Thyroid gland (tissue), 4 donors: Measurements from ENCODE around the gene NSL1.

Experiments
- POLR2A ChIP-seq, 2 donors: fragments of 450-650 bp; IDR thresholded peaks; one replicate each; pipeline ENCODE4 v1.6.1; 2017; ENCODE audit warnings: antibody characterized with exemption in 2 of 2, mild to moderate bottlenecking in 2 of 2, moderate library complexity in 1 of 2
- TF ChIP-seq, protein P1 (sequence below), 6 experiments: fragments of 200-600 bp in 3 of 6; fragments of 450-650 bp in 3 of 6; sonication (generic) in 3 of 6; IDR thresholded peaks; one replicate each; pipeline ENCODE4 v1.5.1; 2016 to 2019; ENCODE audit warnings: antibody characterized with exemption in 6 of 6, mild to moderate bottlenecking in 2 of 6, inconsistent platforms in 1 of 6, moderate library complexity in 1 of 6

DNA sequence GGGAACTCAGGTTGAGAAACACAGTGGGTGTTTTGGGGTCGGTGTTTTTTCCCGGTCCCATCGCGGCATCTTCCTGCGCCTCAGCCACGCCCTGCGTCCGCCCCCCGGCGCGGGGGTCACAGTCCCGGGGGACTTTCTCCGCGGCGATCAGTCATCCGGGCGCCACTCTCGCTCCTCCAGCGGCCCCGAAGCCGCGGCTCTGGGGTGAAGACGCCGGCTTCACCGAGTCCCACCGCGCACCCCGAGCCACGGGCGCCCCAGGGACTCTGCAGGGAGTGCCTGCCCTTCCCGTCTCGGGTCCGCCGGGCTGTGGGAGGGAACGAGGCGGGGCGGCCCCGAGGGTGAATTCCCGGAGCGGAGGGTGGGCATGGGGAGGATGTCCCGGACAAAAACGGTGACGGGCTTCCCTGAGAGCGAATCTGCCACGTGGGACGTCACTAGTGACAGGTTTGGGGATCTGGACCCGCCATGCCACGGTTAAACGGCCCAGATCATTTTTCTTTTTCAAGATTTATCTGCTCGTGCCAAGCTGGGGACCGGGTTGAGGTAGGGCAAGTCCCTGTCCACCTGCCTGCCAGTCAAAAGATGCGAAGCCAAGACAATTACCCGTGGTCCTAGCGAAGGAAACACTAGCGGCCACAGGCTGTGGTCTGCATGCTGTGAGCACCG lies 91.2 kb downstream of the NSL1 start:
- TF ChIP-seq, protein P1, sequence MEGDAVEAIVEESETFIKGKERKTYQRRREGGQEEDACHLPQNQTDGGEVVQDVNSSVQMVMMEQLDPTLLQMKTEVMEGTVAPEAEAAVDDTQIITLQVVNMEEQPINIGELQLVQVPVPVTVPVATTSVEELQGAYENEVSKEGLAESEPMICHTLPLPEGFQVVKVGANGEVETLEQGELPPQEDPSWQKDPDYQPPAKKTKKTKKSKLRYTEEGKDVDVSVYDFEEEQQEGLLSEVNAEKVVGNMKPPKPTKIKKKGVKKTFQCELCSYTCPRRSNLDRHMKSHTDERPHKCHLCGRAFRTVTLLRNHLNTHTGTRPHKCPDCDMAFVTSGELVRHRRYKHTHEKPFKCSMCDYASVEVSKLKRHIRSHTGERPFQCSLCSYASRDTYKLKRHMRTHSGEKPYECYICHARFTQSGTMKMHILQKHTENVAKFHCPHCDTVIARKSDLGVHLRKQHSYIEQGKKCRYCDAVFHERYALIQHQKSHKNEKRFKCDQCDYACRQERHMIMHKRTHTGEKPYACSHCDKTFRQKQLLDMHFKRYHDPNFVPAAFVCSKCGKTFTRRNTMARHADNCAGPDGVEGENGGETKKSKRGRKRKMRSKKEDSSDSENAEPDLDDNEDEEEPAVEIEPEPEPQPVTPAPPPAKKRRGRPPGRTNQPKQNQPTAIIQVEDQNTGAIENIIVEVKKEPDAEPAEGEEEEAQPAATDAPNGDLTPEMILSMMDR (IDR thresholded peaks at IDR 0.05): no peak
- TF ChIP-seq POLR2A (IDR thresholded peaks at IDR 0.05): no peak
